HepG2 (cell line): ENCODE results near the gene ATRAID. TPM values are rescaled to one million over a fixed set of nuclear protein-coding genes. Genes with fewer than 3 reads are reported as not detected.

Source experiments
- FOXP1 ChIP-seq, 2 experiments: fragments of 450-650 bp in 1 of 2; IDR thresholded peaks; 2 replicates each; pipeline ENCODE4 v1.6.1; 2017 to 2018; ENCODE audit warnings: antibody characterized with exemption in 1 of 2
- HOXA9 ChIP-seq: sonication (generic); formaldehyde crosslinking; IDR thresholded peaks from 2 replicates; pipeline ENCODE4 v1.8.1; 2022; ENCODE audit warnings: missing genetic modification reagents, mild to moderate bottlenecking, moderate library complexity, borderline replicate concordance
- PAWR ChIP-seq: sonication (generic); formaldehyde crosslinking; IDR thresholded peaks from 2 replicates; pipeline ENCODE4 v1.4.0; 2020; ENCODE audit warnings: missing genetic modification reagents, mild to moderate bottlenecking, borderline replicate concordance
- SMC3 ChIP-seq: IDR thresholded peaks from 2 replicates; pipeline ENCODE4 v1.6.1; 2011; ENCODE audit warnings: low read length, improper control_type of control experiment
- polyA plus RNA-seq, 8 experiments: library from polyadenylated mRNA; depleted of rRNA in 3 of 8; stranded (reverse) in 7 of 8; unstranded in 1 of 8; fragments of >200 nt; fragmentation: Illumina TruSeq in 4 of 8; extraction: Trizol in 4 of 8; gene quantifications; 2 replicates each; pipeline versions ENCODE4 v1.2.1 to v1.2.3, GENCODE V29; 2011 to 2016; ENCODE audit warnings: low read depth in 4 of 8, missing spikeins in 1 of 8, mixed read lengths in 1 of 8; ENCODE audit not compliant: insufficient read depth in 1 of 8
- total RNA-seq, 5 experiments: library from RNA; depleted of rRNA; stranded (reverse); fragments of >200 nt; fragmentation: Illumina TruSeq; extraction: Trizol; gene quantifications; 2 replicates each; pipeline ENCODE4 v1.2.3, GENCODE V29; 2016; ENCODE audit warnings: low read depth in 1 of 5
- TF ChIP-seq, protein P1 (sequence below): sonication (generic); formaldehyde crosslinking; IDR thresholded peaks from 2 replicates; pipeline ENCODE4 v1.4.0; 2020; ENCODE audit warnings: mild to moderate bottlenecking, missing genetic modification reagents
- TF ChIP-seq, protein P2 (sequence below): sonication (generic); formaldehyde crosslinking; IDR thresholded peaks from 2 replicates; pipeline ENCODE4 v1.5.0; 2020; ENCODE audit warnings: mild to moderate bottlenecking, missing genetic modification reagents
- TF ChIP-seq, protein P3 (sequence below): sonication (generic); formaldehyde crosslinking; IDR thresholded peaks from 2 replicates; pipeline ENCODE4 v1.5.1; 2020; ENCODE audit warnings: missing genetic modification reagents, mild to moderate bottlenecking, borderline replicate concordance
- TF ChIP-seq, protein P4 (sequence below): sonication (generic); formaldehyde crosslinking; IDR thresholded peaks from 2 replicates; pipeline ENCODE4 v1.4.0; 2020; ENCODE audit warnings: low read depth, missing genetic modification reagents
- TF ChIP-seq, protein P5 (sequence below): sonication (generic); formaldehyde crosslinking; IDR thresholded peaks from 2 replicates; pipeline ENCODE4 v1.4.0; 2020; ENCODE audit warnings: missing genetic modification reagents
- TF ChIP-seq, protein P6 (sequence below): sonication (generic); formaldehyde crosslinking; IDR thresholded peaks from 2 replicates; pipeline ENCODE4 v1.8.0; 2022; ENCODE audit warnings: missing genetic modification reagents, mild to moderate bottlenecking, moderate library complexity, borderline replicate concordance
- TF ChIP-seq, protein P7 (sequence below): sonication (generic); formaldehyde crosslinking; IDR thresholded peaks from 2 replicates; pipeline ENCODE4 v1.9.0; 2021; ENCODE audit warnings: missing genetic modification reagents, borderline replicate concordance

ATRAID gene
- total and polyA plus RNA-seq, 2 of the 13 experiments (the other 11 are each of a cell fraction or from before 2014, with no cell fraction given) = 207 to 382 TPM

DNA sequence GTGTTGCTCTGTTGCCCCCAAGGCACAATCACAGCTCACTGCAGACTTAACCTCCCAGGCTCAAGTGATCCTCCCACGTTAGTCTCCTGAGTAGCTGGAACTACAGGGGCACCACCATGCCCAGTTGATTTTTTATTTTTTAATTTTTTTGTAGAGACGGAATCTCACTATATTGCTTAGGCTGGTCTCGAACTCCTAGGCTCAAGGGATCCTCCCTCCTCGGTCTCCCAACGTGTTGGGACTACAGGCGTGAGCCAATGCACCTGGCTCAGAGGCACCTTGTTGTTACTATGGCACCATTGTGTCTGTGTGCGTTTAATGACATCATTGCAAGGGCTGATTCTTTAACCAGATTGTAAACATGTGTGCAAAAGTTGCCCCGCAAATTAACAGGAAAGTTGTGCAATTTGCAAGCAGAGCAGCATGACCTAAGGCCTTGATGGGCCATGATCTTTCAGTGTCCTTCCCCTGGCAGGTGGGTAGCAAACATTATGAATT lies 40.4 kb upstream of the ATRAID start (continued):
- TF ChIP-seq, protein P1, sequence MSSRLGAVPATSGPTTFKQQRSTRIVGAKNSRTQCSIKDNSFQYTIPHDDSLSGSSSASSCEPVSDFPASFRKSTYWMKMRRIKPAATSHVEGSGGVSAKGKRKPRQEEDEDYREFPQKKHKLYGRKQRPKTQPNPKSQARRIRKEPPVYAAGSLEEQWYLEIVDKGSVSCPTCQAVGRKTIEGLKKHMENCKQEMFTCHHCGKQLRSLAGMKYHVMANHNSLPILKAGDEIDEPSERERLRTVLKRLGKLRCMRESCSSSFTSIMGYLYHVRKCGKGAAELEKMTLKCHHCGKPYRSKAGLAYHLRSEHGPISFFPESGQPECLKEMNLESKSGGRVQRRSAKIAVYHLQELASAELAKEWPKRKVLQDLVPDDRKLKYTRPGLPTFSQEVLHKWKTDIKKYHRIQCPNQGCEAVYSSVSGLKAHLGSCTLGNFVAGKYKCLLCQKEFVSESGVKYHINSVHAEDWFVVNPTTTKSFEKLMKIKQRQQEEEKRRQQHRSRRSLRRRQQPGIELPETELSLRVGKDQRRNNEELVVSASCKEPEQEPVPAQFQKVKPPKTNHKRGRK (CRISPR knock-in tag) = no peak
- TF ChIP-seq, protein P2, sequence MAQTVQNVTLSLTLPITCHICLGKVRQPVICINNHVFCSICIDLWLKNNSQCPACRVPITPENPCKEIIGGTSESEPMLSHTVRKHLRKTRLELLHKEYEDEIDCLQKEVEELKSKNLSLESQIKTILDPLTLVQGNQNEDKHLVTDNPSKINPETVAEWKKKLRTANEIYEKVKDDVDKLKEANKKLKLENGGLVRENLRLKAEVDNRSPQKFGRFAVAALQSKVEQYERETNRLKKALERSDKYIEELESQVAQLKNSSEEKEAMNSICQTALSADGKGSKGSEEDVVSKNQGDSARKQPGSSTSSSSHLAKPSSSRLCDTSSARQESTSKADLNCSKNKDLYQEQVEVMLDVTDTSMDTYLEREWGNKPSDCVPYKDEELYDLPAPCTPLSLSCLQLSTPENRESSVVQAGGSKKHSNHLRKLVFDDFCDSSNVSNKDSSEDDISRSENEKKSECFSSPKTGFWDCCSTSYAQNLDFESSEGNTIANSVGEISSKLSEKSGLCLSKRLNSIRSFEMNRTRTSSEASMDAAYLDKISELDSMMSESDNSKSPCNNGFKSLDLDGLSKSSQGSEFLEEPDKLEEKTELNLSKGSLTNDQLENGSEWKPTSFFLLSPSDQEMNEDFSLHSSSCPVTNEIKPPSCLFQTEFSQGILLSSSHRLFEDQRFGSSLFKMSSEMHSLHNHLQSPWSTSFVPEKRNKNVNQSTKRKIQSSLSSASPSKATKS = peak; percentile 98; the same call in 1 of the 2 replicates
- TF ChIP-seq, protein P3, sequence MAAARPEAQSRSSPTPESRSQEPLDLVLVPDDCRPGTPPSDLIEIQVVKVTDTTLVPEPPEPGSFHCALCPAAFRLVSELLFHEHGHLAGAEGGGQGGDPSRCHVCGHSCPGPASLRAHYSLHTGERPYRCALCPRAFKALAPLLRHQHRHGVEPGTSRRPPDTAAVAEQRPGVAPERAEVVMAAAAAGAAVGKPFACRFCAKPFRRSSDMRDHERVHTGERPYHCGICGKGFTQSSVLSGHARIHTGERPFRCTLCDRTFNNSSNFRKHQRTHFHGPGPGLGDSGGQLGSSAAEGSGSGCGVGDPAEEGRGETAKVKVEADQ = no peak
- TF ChIP-seq FOXP1 (IDR thresholded peaks at IDR 0.05) (peak; percentile 84), FOXP1 (CRISPR knock-in tag; IDR thresholded peaks at IDR 0.05) (peak; percentile 99), PAWR (CRISPR knock-in tag) (no peak), HOXA9 (CRISPR knock-in tag) (no peak), SMC3 (peak; percentile 37; the same call in 1 of the 2 replicates)
- TF ChIP-seq, protein P4, sequence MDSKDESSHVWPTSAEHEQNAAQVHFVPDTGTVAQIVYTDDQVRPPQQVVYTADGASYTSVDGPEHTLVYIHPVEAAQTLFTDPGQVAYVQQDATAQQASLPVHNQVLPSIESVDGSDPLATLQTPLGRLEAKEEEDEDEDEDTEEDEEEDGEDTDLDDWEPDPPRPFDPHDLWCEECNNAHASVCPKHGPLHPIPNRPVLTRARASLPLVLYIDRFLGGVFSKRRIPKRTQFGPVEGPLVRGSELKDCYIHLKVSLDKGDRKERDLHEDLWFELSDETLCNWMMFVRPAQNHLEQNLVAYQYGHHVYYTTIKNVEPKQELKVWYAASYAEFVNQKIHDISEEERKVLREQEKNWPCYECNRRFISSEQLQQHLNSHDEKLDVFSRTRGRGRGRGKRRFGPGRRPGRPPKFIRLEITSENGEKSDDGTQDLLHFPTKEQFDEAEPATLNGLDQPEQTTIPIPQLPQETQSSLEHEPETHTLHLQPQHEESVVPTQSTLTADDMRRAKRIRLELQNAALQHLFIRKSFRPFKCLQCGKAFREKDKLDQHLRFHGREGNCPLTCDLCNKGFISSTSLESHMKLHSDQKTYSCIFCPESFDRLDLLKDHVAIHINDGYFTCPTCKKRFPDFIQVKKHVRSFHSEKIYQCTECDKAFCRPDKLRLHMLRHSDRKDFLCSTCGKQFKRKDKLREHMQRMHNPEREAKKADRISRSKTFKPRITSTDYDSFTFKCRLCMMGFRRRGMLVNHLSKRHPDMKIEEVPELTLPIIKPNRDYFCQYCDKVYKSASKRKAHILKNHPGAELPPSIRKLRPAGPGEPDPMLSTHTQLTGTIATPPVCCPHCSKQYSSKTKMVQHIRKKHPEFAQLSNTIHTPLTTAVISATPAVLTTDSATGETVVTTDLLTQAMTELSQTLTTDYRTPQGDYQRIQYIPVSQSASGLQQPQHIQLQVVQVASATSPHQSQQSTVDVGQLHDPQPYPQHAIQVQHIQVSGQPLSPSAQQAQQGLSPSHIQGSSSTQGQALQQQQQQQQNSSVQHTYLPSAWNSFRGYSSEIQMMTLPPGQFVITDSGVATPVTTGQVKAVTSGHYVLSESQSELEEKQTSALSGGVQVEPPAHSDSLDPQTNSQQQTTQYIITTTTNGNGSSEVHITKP (CRISPR knock-in tag) = peak; percentile 65
- TF ChIP-seq, protein P5, sequence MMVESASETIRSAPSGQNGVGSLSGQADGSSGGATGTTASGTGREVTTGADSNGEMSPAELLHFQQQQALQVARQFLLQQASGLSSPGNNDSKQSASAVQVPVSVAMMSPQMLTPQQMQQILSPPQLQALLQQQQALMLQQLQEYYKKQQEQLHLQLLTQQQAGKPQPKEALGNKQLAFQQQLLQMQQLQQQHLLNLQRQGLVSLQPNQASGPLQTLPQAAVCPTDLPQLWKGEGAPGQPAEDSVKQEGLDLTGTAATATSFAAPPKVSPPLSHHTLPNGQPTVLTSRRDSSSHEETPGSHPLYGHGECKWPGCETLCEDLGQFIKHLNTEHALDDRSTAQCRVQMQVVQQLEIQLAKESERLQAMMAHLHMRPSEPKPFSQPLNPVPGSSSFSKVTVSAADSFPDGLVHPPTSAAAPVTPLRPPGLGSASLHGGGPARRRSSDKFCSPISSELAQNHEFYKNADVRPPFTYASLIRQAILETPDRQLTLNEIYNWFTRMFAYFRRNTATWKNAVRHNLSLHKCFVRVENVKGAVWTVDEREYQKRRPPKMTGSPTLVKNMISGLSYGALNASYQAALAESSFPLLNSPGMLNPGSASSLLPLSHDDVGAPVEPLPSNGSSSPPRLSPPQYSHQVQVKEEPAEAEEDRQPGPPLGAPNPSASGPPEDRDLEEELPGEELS (CRISPR knock-in tag) = peak; percentile 99
- TF ChIP-seq, protein P6, sequence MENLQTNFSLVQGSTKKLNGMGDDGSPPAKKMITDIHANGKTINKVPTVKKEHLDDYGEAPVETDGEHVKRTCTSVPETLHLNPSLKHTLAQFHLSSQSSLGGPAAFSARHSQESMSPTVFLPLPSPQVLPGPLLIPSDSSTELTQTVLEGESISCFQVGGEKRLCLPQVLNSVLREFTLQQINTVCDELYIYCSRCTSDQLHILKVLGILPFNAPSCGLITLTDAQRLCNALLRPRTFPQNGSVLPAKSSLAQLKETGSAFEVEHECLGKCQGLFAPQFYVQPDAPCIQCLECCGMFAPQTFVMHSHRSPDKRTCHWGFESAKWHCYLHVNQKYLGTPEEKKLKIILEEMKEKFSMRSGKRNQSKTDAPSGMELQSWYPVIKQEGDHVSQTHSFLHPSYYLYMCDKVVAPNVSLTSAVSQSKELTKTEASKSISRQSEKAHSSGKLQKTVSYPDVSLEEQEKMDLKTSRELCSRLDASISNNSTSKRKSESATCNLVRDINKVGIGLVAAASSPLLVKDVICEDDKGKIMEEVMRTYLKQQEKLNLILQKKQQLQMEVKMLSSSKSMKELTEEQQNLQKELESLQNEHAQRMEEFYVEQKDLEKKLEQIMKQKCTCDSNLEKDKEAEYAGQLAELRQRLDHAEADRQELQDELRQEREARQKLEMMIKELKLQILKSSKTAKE = peak; percentile 84
- TF ChIP-seq, protein P7, sequence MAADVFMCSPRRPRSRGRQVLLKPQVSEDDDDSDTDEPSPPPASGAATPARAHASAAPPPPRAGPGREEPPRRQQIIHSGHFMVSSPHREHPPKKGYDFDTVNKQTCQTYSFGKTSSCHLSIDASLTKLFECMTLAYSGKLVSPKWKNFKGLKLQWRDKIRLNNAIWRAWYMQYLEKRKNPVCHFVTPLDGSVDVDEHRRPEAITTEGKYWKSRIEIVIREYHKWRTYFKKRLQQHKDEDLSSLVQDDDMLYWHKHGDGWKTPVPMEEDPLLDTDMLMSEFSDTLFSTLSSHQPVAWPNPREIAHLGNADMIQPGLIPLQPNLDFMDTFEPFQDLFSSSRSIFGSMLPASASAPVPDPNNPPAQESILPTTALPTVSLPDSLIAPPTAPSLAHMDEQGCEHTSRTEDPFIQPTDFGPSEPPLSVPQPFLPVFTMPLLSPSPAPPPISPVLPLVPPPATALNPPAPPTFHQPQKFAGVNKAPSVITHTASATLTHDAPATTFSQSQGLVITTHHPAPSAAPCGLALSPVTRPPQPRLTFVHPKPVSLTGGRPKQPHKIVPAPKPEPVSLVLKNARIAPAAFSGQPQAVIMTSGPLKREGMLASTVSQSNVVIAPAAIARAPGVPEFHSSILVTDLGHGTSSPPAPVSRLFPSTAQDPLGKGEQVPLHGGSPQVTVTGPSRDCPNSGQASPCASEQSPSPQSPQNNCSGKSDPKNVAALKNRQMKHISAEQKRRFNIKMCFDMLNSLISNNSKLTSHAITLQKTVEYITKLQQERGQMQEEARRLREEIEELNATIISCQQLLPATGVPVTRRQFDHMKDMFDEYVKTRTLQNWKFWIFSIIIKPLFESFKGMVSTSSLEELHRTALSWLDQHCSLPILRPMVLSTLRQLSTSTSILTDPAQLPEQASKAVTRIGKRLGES = no peak
